ENCODE measurements around the gene TM4SF20. TPM values are rescaled to one million over a fixed set of nuclear protein-coding genes. Genes with fewer than 3 reads are reported as not detected.

TM4SF20 gene
- total RNA-seq, 4 donors from 2014 or later = not detected

GRCh38 chr2:227317834-227318233 is 61.3 kb downstream of the TM4SF20 start:
- H3K27me3 ChIP-seq = no peaks in the 10 kb centered on the region
- no peaks in the 10 kb centered on the region for H3K36me3 ChIP-seq
- H3K4me3 ChIP-seq = no peak overlapping the region
- no peaks in the 10 kb centered on the region for H3K4me1 ChIP-seq
- 90% methylated on average over 2 of the region's 2 CpGs; no CpG with 5 or more reads in 1 of the 2 donors for WGBS, 2 donors (ENCODE audit: low coverage in 1 of 2)
- no peak for ATAC-seq
- TF ChIP-seq EP300 (IDR thresholded peaks at IDR 0.05) = no peak
- TF ChIP-seq POLR2A (IDR thresholded peaks at IDR 0.05) = no peak
- TF ChIP-seq, protein P1, sequence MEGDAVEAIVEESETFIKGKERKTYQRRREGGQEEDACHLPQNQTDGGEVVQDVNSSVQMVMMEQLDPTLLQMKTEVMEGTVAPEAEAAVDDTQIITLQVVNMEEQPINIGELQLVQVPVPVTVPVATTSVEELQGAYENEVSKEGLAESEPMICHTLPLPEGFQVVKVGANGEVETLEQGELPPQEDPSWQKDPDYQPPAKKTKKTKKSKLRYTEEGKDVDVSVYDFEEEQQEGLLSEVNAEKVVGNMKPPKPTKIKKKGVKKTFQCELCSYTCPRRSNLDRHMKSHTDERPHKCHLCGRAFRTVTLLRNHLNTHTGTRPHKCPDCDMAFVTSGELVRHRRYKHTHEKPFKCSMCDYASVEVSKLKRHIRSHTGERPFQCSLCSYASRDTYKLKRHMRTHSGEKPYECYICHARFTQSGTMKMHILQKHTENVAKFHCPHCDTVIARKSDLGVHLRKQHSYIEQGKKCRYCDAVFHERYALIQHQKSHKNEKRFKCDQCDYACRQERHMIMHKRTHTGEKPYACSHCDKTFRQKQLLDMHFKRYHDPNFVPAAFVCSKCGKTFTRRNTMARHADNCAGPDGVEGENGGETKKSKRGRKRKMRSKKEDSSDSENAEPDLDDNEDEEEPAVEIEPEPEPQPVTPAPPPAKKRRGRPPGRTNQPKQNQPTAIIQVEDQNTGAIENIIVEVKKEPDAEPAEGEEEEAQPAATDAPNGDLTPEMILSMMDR (IDR thresholded peaks at IDR 0.05) = no peak
- no peak overlapping the region for H3K27ac ChIP-seq
- H3K9me3 ChIP-seq = no peaks in the 10 kb centered on the region

- TF ChIP-seq EP300 (IDR thresholded peaks at IDR 0.05) (no peak), POLR2A (IDR thresholded peaks at IDR 0.05) (no peak)
- Histone ChIP-seq H3K4me1 (no peaks in the 10 kb centered on the region), H3K4me3 (no peak overlapping the region), H3K27me3 (no peaks in the 10 kb centered on the region), H3K9me3 (no peaks in the 10 kb centered on the region), H3K36me3 (no peaks in the 10 kb centered on the region), H3K27ac (no peak overlapping the region)
- no peak for ATAC-seq
- 89 to 100% methylated on average over 1 of the region's 1 CpG for WGBS, 2 donors (ENCODE audit: low coverage in 1 of 2)
Observed at GRCh38 chr2:227313310-227313709, 65.8 kb downstream of the TM4SF20 start.

- no peaks in the 10 kb centered on the region for H3K9me3 ChIP-seq
- no peak for ATAC-seq
- H3K4me1 ChIP-seq = no peaks in the 10 kb centered on the region
- no peaks in the 10 kb centered on the region for H3K36me3 ChIP-seq
- TF ChIP-seq POLR2A (IDR thresholded peaks at IDR 0.05) = no peak
- no peak for TF ChIP-seq EP300 (IDR thresholded peaks at IDR 0.05)
- TF ChIP-seq, protein P1 (IDR thresholded peaks at IDR 0.05) = no peak
- no peak for TF ChIP-seq POLR2AphosphoS5 (IDR thresholded peaks at IDR 0.05)
- H3K27ac ChIP-seq = no peak overlapping the region
- 47 to 50% methylated on average over 2 of the region's 2 CpGs for WGBS, 2 donors (ENCODE audit: low coverage in 1 of 2)
- no peaks in the 10 kb centered on the region for H3K27me3 ChIP-seq
- no peak overlapping the region for H3K4me3 ChIP-seq
Observed at GRCh38 chr2:227312579-227312978, 66.5 kb downstream of the TM4SF20 start.

Other genes with a start within 250 kb of the TM4SF20 start
- 1 to 10 TPM; 5.0 to 5.5 (median 5.2) TPM for gene COL4A4, start 215.1 kb downstream of the TM4SF20 start, total RNA-seq
- 1 to 10 TPM; 2.7 to 8.9 (median 6.1) TPM for gene COL4A3, start 214.7 kb downstream of the TM4SF20 start, total RNA-seq
- gene MFF, start 54.1 kb downstream of the TM4SF20 start, total RNA-seq = 100 to 1,000 TPM; 106 to 140 (median 118) TPM
- not detected for gene SCYGR1, start 8.6 kb upstream of the TM4SF20 start, total RNA-seq
- gene AGFG1, start 92.8 kb upstream of the TM4SF20 start, total RNA-seq = 10 to 100 TPM; 26.0 to 73.1 (median 53.0) TPM
- not detected for gene SCYGR2, start 219.6 kb upstream of the TM4SF20 start, total RNA-seq
- not detected for gene SCYGR3, start 235.5 kb upstream of the TM4SF20 start, total RNA-seq
- under 1 TPM in 1 of 4 donors, not detected in 3; 0.62 TPM for gene SCYGR4, start 238.2 kb upstream of the TM4SF20 start, total RNA-seq